GF-D8 (cell line): ENCODE measurements around the gene LFNG.
A peak's percentile ranks its signal among the peaks of the same experiment; 100 is the strongest.

Experiments used
- DNase-seq: peaks from one replicate; lab custom pipeline; 2025; lab: John Stamatoyannopoulos, UW

LFNG gene

GRCh38 chr7:2503056-2503941 lies 16.3 kb upstream of the LFNG start:
- no peak for DNase-seq

- DNase-seq: no peak
These were observed 15.3 kb upstream of the LFNG start for GRCh38 chr7:2504128-2504888.

- no peak for DNase-seq
These were observed 14.6 kb upstream of the LFNG start for GRCh38 chr7:2504889-2505375.

GRCh38 chr7:2505401-2505800 lies 14.2 kb upstream of the LFNG start:
- DNase-seq: no peak

- no peak for DNase-seq
These were observed 12.2 kb upstream of the LFNG start for GRCh38 chr7:2507208-2507916.

- no peak for DNase-seq
These were observed 11.7 kb upstream of the LFNG start for GRCh38 chr7:2507917-2508306.

GRCh38 chr7:2508327-2509215 lies 11.0 kb upstream of the LFNG start:
- peak; percentile 95 for DNase-seq

- no peak for DNase-seq
These were observed 10.2 kb upstream of the LFNG start for GRCh38 chr7:2509298-2509906.

- DNase-seq: no peak
These were observed 9.3 kb upstream of the LFNG start for GRCh38 chr7:2510130-2510776.

- peak; percentile 89 for DNase-seq
These were observed 8.4 kb upstream of the LFNG start for GRCh38 chr7:2510909-2511768.

- no peak for DNase-seq
These were observed 7.8 kb upstream of the LFNG start for GRCh38 chr7:2511769-2512168.

- DNase-seq: no peak
These were observed 7.4 kb upstream of the LFNG start for GRCh38 chr7:2512179-2512661.

GRCh38 chr7:2512713-2513112 lies 6.9 kb upstream of the LFNG start:
- DNase-seq: no peak

- no peak for DNase-seq
These were observed 5.9 kb upstream of the LFNG start for GRCh38 chr7:2513702-2514101.

GRCh38 chr7:2514473-2515423 lies 4.8 kb upstream of the LFNG start:
- DNase-seq: no peak

GRCh38 chr7:2515424-2516193 lies 4.0 kb upstream of the LFNG start:
- DNase-seq: no peak

GRCh38 chr7:2516194-2516555 lies 3.4 kb upstream of the LFNG start:
- DNase-seq: no peak
